Thymus (tissue), 11 donors: ENCODE data around the gene TMEM259. TPM values are rescaled to one million over a fixed set of nuclear protein-coding genes. Genes with fewer than 3 reads are reported as not detected.

ENCODE experiments used
- DNase-seq, 9 donors: peaks; one replicate each; pipeline ENCODE4 v3.0.0-alpha.2; 2013; ENCODE audit warnings: low spot score in 9 of 9, low read depth in 6 of 9, missing footprints in 1 of 9
- H3K27ac ChIP-seq, 2 donors: one replicate each; pipeline ENCODE4 v1.5.1; 2013; ENCODE audit warnings: control low read depth in 1 of 2, low read depth in 1 of 2, low read length in 1 of 2, mild to moderate bottlenecking in 1 of 2, moderate library complexity in 1 of 2
- H3K27me3 ChIP-seq, 2 donors: one replicate each; pipeline ENCODE4 v1.5.1; 2013; ENCODE audit warnings: low read length in 1 of 2; ENCODE audit not compliant: control insufficient read depth in 2 of 2, insufficient read depth in 1 of 2
- H3K36me3 ChIP-seq, 2 donors: one replicate each; pipeline ENCODE4 v1.5.1; 2013; ENCODE audit warnings: low read length in 1 of 2, mild to moderate bottlenecking in 1 of 2, moderate library complexity in 1 of 2; ENCODE audit not compliant: control insufficient read depth in 2 of 2, insufficient read depth in 2 of 2
- H3K4me1 ChIP-seq, 2 donors: one replicate each; pipeline ENCODE4 v1.5.1; 2013; ENCODE audit warnings: low read length in 2 of 2; ENCODE audit not compliant: control insufficient read depth in 2 of 2, insufficient read depth in 2 of 2
- H3K4me3 ChIP-seq, 2 donors: one replicate each; pipeline ENCODE4 v1.5.1; 2013; ENCODE audit warnings: low read length in 2 of 2, control low read depth in 1 of 2, mild to moderate bottlenecking in 1 of 2
- H3K9me3 ChIP-seq, 2 donors: one replicate each; pipeline ENCODE4 v1.5.1; 2013; ENCODE audit warnings: low read length in 1 of 2, mild to moderate bottlenecking in 1 of 2; ENCODE audit not compliant: control insufficient read depth in 2 of 2, insufficient read depth in 1 of 2
- WGBS: extraction: QIAGEN DNeasy Blood & Tissue Kit; methylation state at CpG from one replicate; pipeline ENCODE4 v1.1.7; 2013; 5-methylcytosine and 5-hydroxymethylcytosine counted together
- polyA plus RNA-seq: library from polyadenylated mRNA; stranded (reverse); fragments of 200-250 nt; gene quantifications from one replicate; pipeline ENCODE4 v1.2.3, GENCODE V29; 2013
- total RNA-seq: library from RNA; stranded (reverse); fragments of 120-200 nt; gene quantifications from one replicate; pipeline ENCODE4 v1.2.4, GENCODE V29; 2013
- donor health status: healthy.

Gene TMEM259
- total and polyA plus RNA-seq, 2 donors, result 73.1 to 359 TPM

GRCh38 chr19:1015061-1015781 is 5.7 kb downstream of the TMEM259 start:
- 97% methylated on average over 29 of the region's 29 CpGs for WGBS
- H3K4me3 ChIP-seq, result no peak overlapping the region
- H3K4me1 ChIP-seq, result peaks cover 9 to 35% of the 10 kb centered on the region in 2 donors
- no peaks in the 10 kb centered on the region for H3K27me3 ChIP-seq
- H3K9me3 ChIP-seq, result no peaks in the 10 kb centered on the region
- H3K36me3 ChIP-seq, result peaks cover 45 to 69% of the 10 kb centered on the region in 2 donors
- no peak for DNase-seq
- H3K27ac ChIP-seq, result no peak overlapping the region

- peaks cover 48 to 77% of the 10 kb centered on the region in 2 donors for H3K36me3 ChIP-seq
- DNase-seq, result no peak
- no peak overlapping the region for H3K4me3 ChIP-seq
- peaks cover 4 to 27% of the 10 kb centered on the region in 2 donors for H3K4me1 ChIP-seq
- no peaks in the 10 kb centered on the region for H3K27me3 ChIP-seq
- 97% methylated on average over 49 of the region's 49 CpGs for WGBS
- H3K27ac ChIP-seq, result no peak overlapping the region
- no peaks in the 10 kb centered on the region for H3K9me3 ChIP-seq
Observed at GRCh38 chr19:1014161-1015060, 6.5 kb downstream of the TMEM259 start.

- H3K4me1 ChIP-seq, result peaks cover 0 to 15% of the 10 kb centered on the region in 2 donors
Observed at GRCh38 chr19:1013218-1013617, 7.7 kb downstream of the TMEM259 start.

GRCh38 chr19:1012334-1012733 is 8.6 kb downstream of the TMEM259 start:
- 91% methylated on average over 18 of the region's 18 CpGs for WGBS

More at GRCh38 chr19:1013218-1013617, 7.7 kb downstream of the TMEM259 start:
- no peaks in the 10 kb centered on the region for H3K27me3 ChIP-seq
- 99% methylated on average over 10 of the region's 10 CpGs for WGBS
- H3K9me3 ChIP-seq, result no peaks in the 10 kb centered on the region
- H3K27ac ChIP-seq, result no peak overlapping the region
- peaks cover 45 to 87% of the 10 kb centered on the region in 2 donors for H3K36me3 ChIP-seq
- no peak overlapping the region for H3K4me3 ChIP-seq
- DNase-seq, result no peak

GRCh38 chr19:1011831-1012333 is 9.0 kb downstream of the TMEM259 start:
- H3K36me3 ChIP-seq, result peaks cover 44 to 78% of the 10 kb centered on the region in 2 donors

More at GRCh38 chr19:1012334-1012733, 8.6 kb downstream of the TMEM259 start:
- no peaks in the 10 kb centered on the region for H3K27me3 ChIP-seq
- H3K9me3 ChIP-seq, result no peaks in the 10 kb centered on the region
- H3K4me3 ChIP-seq, result no peak overlapping the region
- H3K36me3 ChIP-seq, result peaks cover 45 to 82% of the 10 kb centered on the region in 2 donors
- DNase-seq, result no peak
- no peak overlapping the region for H3K27ac ChIP-seq
- peaks cover 0 to 6% of the 10 kb centered on the region in 2 donors for H3K4me1 ChIP-seq

GRCh38 chr19:1010586-1011510 is 10.1 kb downstream of the TMEM259 start:
- no peaks in the 10 kb centered on the region for H3K27me3 ChIP-seq
- 97% methylated on average over 56 of the region's 56 CpGs for WGBS
- no peak overlapping the region for H3K4me3 ChIP-seq
- H3K4me1 ChIP-seq, result no peaks in the 10 kb centered on the region
- no peaks in the 10 kb centered on the region for H3K9me3 ChIP-seq
- H3K27ac ChIP-seq, result no peak overlapping the region
- DNase-seq, result no peak
- H3K36me3 ChIP-seq, result peaks cover 37 to 74% of the 10 kb centered on the region in 2 donors

More at GRCh38 chr19:1011831-1012333, 9.0 kb downstream of the TMEM259 start:
- Histone ChIP-seq H3K27ac (no peak overlapping the region), H3K27me3 (no peaks in the 10 kb centered on the region), H3K4me3 (no peak overlapping the region), H3K9me3 (no peaks in the 10 kb centered on the region), H3K4me1 (peaks cover 0 to 3% of the 10 kb centered on the region in 2 donors)
- DNase-seq, result no peak
- WGBS, result 97% methylated on average over 36 of the region's 36 CpGs

GRCh38 chr19:1009981-1010538 is 10.9 kb downstream of the TMEM259 start:
- Histone ChIP-seq H3K27ac (no peak overlapping the region), H3K4me1 (no peaks in the 10 kb centered on the region), H3K27me3 (no peaks in the 10 kb centered on the region), H3K4me3 (no peak overlapping the region), H3K9me3 (no peaks in the 10 kb centered on the region), H3K36me3 (peaks cover 37 to 67% of the 10 kb centered on the region in 2 donors)
- WGBS, result 97% methylated on average over 29 of the region's 29 CpGs
- no peak for DNase-seq
